Measurements from ENCODE around the gene MYOM3.
"Not testable (repeated sequence)": the region's sequence is repeated elsewhere in the genome, so short reads cannot be mapped to it uniquely, and the experiment has no call there.

Gene MYOM3

GRCh38 chr1:24043345-24044032 lies 68.4 kb downstream of the MYOM3 start:
- in situ Hi-C loops (cut with HindIII; ENCODE audit: low pct_unique_long_range_greater_than_20kb, low sequenced_read_pairs), result no loop called here
- no peak for TF ChIP-seq JUND (IDR thresholded peaks at IDR 0.05; ENCODE audit: low read depth)
- DNase-seq (ENCODE audit: low read depth in 1 of 2, low spot score in 1 of 2), result no peak

- in situ Hi-C loops (cut with HindIII; ENCODE audit: low pct_unique_long_range_greater_than_20kb, low sequenced_read_pairs), result no loop called here
- DNase-seq (ENCODE audit: low read depth in 1 of 2, low spot score in 1 of 2), result no peak
- no peak for TF ChIP-seq JUND (IDR thresholded peaks at IDR 0.05; ENCODE audit: low read depth)
These were observed 69.6 kb downstream of the MYOM3 start for GRCh38 chr1:24042315-24042714.

GRCh38 chr1:24036088-24036487 lies 75.8 kb downstream of the MYOM3 start:
- TF ChIP-seq JUND (IDR thresholded peaks at IDR 0.05; ENCODE audit: low read depth), result no peak
- in situ Hi-C loops (cut with HindIII; ENCODE audit: low pct_unique_long_range_greater_than_20kb, low sequenced_read_pairs), result no loop called here
- DNase-seq (ENCODE audit: low read depth in 1 of 2, low spot score in 1 of 2), result no peak

- in situ Hi-C loops (cut with HindIII; ENCODE audit: low pct_unique_long_range_greater_than_20kb, low sequenced_read_pairs), result no loop called here
- TF ChIP-seq JUND (IDR thresholded peaks at IDR 0.05; ENCODE audit: low read depth), result no peak
- no peak for DNase-seq (ENCODE audit: low read depth in 1 of 2, low spot score in 1 of 2)
These were observed 79.0 kb downstream of the MYOM3 start for GRCh38 chr1:24032981-24033380.

GRCh38 chr1:24030976-24031516 lies 80.9 kb downstream of the MYOM3 start:
- in situ Hi-C loops (cut with HindIII; ENCODE audit: low pct_unique_long_range_greater_than_20kb, low sequenced_read_pairs); DNase-seq (ENCODE audit: low read depth in 1 of 2, low spot score in 1 of 2): not testable (repeated sequence)

- TF ChIP-seq JUND (IDR thresholded peaks at IDR 0.05; ENCODE audit: low read depth), result no peak
- in situ Hi-C loops (cut with HindIII; ENCODE audit: low pct_unique_long_range_greater_than_20kb, low sequenced_read_pairs), result no loop called here
- peak; percentile 19 to 73 for DNase-seq (ENCODE audit: low read depth in 1 of 2, low spot score in 1 of 2)
These were observed 84.0 kb downstream of the MYOM3 start for GRCh38 chr1:24027838-24028468.

GRCh38 chr1:24022581-24023361 lies 89.2 kb downstream of the MYOM3 start:
- in situ Hi-C loops (cut with HindIII; ENCODE audit: low pct_unique_long_range_greater_than_20kb, low sequenced_read_pairs), result no loop called here

GRCh38 chr1:24021403-24022266 lies 90.3 kb downstream of the MYOM3 start:
- TF ChIP-seq JUND (IDR thresholded peaks at IDR 0.05; ENCODE audit: low read depth), result no peak
- DNase-seq (ENCODE audit: low read depth in 1 of 2, low spot score in 1 of 2), result peak in 1 of 2 experiments; percentile 84
- in situ Hi-C loops (cut with HindIII; ENCODE audit: low pct_unique_long_range_greater_than_20kb, low sequenced_read_pairs), result no loop called here

More at GRCh38 chr1:24022581-24023361, 89.2 kb downstream of the MYOM3 start:
- TF ChIP-seq JUND (IDR thresholded peaks at IDR 0.05; ENCODE audit: low read depth), result no peak
- DNase-seq (ENCODE audit: low read depth in 1 of 2, low spot score in 1 of 2), result peak in 1 of 2 experiments; percentile 25

GRCh38 chr1:24020470-24020869 lies 91.5 kb downstream of the MYOM3 start:
- no peak for TF ChIP-seq JUND (IDR thresholded peaks at IDR 0.05; ENCODE audit: low read depth)
- in situ Hi-C loops (cut with HindIII; ENCODE audit: low pct_unique_long_range_greater_than_20kb, low sequenced_read_pairs), result no loop called here

GRCh38 chr1:24020025-24020424 lies 91.9 kb downstream of the MYOM3 start:
- in situ Hi-C loops (cut with HindIII; ENCODE audit: low pct_unique_long_range_greater_than_20kb, low sequenced_read_pairs), result no loop called here
- no peak for TF ChIP-seq JUND (IDR thresholded peaks at IDR 0.05; ENCODE audit: low read depth)
- no peak for DNase-seq (ENCODE audit: low read depth in 1 of 2, low spot score in 1 of 2)

More at GRCh38 chr1:24020470-24020869, 91.5 kb downstream of the MYOM3 start:
- no peak for DNase-seq (ENCODE audit: low read depth in 1 of 2, low spot score in 1 of 2)

GRCh38 chr1:24018611-24019580 lies 93.0 kb downstream of the MYOM3 start:
- in situ Hi-C loops (cut with HindIII; ENCODE audit: low pct_unique_long_range_greater_than_20kb, low sequenced_read_pairs), result no loop called here
- peak; percentile 45 to 98 for DNase-seq (ENCODE audit: low read depth in 1 of 2, low spot score in 1 of 2)

More at GRCh38 chr1:24018611-24019580, 93.0 kb downstream of the MYOM3 start:
- peak; percentile 72; the same call in 1 of the 2 replicates for TF ChIP-seq JUND (IDR thresholded peaks at IDR 0.05; ENCODE audit: low read depth)
